Measurements from ENCODE around the gene EML6.

DNA sequence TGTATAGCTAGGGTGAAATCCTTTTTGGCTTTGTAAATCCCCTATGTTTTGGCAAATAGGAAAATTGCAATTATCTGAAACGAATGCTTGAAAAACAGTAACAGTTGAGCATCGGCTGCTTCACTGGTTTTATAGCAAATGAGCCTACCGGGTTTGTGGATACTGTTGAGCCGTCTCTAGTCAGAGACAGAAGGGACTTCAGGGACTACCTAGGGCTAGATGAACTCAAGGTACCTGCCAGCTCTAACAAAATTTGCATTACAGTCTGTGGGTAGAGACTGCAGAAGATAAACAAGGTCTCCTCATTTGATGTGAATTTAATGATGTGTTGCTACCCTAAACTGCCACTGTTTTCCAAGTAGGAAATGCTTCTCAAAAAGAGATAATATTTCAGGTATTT, 101.1 kb downstream of the EML6 start:
- TF ChIP-seq EZH2phosphoT487 (IDR thresholded peaks at IDR 0.05) (no peak), CTCF (IDR thresholded peaks at IDR 0.05) (no peak)
